Activated CD8-positive, alpha-beta memory T cell treated with anti-CD3 and anti-CD28 coated beads, Interleukin-2, amount 50 U/mL, for 24 hours (primary cell): ENCODE data around the gene MGA.

Experiments
- DNase-seq: peaks from one replicate; pipeline ENCODE4 v3.0.0-alpha.2; 2020; ENCODE audit errors: extremely low read depth

Gene MGA

DNA sequence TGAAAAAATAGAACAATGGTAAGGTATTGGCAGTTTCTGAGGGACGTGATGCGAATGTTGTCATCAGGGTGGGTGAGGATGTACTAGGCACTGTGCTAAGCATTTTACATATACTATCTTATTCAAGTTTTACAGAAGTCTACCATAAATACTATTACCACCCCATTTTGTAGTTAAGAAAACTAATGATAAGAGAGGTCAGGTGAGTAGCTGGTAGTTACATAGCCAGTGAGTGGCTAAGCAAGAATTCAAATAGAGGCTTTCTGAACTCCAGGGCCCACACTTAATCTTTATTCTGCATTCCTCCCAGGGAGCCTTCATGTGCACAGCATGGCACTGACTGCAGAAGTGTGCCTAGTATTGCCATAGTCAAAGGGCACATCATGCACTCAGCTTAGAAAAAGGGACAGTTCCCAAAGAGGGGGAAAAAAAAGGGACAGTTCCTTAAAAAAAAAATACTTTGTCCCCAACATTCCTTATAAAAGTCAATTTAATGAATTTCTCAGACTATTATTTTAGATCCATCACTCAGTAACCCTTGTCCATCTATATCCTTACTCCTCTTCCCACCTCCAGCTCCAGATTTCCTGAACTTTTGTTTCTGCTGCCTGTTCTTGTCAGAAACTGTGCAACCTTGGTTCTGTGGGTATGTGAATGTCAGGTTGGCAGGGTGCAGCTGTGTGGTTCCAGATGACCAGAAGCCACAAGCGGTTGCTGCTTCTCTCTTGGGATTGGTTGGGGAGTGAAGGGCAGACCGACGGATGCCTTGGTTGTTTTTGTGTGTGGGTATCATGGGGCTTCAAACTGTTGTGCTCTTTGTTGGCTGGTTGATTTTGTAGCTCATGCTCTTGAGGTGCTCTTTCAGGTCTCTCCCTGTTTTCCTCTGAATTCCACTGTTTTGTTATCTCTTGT, 122.4 kb downstream of the MGA start:
- no peak for DNase-seq

DNA sequence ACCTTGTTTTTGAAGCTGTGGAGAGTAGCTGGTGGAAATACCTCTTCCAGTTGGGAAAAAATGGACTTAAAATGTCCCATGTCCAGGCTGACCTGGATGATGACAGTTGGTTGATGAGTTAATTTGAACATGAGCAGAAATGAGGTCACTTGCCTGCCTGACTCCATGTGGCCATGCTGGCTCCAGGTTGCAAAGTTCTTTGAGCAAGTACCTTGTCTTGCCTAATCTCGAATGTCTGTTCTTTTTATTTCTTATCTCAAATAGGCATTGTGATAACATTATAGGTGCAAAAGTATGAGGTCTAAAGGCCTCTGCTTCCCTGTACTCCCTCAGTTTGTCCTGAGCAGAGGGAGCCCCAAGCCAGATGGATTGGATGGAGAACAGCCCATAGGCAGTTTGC, 123.1 kb downstream of the MGA start:
- no peak for DNase-seq

DNA sequence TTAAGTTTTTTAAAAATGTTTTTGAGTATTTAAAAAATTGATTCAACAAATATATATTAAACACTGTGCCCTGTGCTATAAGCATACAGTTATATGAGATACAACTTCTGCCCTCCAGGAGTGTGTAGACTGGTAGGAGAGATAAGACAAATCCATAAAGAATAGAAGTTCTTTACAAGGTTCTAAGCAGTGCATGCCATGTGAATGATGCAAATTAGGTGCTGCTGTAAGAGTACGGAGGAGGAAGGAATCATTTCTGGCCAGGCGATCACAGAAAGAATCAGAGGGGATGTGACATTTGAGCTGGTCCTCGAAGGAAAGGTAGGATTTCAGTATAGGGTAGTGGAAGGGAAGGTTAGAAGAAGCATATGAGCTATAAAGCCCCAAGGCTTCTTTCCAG, 128.1 kb downstream of the MGA start:
- no peak for DNase-seq

DNA sequence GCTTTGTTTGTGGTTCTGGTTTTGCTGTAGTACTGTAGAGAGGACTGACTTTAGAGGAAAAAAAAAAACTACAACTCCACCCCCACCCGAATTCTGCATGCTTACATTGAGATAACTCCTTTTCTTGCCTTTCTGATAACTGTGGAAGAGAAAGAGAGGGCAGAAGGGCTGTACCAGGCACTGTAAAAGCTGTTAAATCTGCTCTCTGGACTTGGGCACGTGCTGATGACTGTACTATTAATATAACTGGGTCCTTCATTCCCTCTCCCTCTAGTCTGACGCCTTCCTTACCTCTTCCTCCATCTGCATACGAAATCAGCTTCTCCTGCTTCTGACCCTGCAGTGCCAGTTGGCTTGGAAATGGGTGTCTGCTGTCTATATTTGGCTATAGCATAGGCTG, 129.0 kb downstream of the MGA start:
- no peak for DNase-seq

DNA sequence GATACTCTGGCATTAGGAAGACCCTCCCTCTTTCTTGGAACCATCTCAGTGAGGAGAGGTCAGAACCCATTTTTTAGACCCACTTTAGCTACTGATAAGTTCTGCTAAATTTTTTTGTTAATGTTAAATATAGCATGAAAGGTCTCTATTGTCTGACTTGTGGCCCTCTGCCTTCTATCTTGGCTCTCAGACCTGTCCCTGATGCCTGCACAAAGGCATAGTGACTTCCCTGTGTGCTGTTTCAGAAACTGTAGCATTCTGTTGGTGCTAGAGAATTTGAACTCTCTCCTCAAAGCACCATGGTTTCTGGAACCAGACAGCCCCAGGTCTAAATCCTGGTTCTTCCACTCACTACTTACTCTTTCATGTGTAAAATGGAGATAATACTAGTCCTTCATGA, 129.5 kb downstream of the MGA start:
- no peak for DNase-seq

DNA sequence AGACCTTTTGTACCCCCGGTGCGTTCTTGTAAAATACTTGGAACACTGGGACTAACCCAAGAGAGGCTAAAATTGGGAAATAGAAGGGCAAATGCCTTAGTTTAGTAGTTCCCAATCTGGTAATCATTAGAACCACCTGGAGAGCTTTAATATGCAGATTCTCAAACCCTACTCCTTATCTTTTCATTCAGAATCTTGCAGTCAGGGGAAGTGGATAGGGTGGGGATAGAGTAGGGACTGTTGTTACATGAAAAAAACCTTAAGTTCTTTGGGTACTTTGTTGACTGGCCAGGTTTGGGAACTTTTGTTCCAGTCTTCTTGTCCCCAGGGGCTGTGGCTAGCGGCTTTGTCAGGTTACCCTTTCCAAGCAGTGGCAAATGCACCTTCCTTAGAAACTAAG, 130.0 kb downstream of the MGA start:
- DNase-seq, result no peak

DNA sequence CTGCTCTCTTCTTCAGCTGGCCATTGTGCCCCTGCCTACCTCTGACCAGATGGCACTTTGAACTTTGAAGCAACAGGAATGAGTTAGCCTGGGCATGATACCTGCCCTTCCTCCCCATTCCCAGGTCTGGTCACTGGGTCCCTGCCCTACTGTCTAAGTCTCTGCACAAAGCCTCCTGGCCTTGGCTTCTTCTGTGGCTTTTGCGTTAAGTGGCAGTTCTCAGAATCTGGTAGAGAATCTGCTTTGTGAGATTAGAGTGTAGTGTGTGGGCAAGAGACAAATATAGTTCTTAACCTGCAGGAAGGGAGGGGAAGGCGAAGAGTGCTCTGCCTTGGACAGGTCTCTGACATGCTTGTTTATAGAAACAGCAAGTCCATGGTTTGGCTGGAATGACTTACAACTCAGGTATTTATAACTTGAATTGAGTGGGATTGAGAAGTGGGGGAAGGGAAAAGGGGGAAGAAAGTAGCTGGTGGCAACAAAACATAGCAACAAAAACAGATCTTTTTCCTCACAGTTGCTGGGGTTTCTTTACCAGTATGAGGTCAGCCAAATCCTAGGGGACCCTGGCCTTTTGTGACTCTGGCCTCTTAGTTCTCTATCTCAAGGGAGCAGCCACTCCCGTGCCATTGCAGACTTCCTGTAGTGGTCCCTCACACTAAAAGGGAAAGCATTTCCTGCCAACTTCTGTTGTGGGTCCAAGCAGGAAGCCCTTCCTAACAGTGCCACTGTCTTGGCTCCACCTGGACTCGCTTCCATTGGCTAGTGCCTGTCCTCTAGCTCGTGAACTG, 130.7 kb downstream of the MGA start:
- DNase-seq, result no peak

DNA sequence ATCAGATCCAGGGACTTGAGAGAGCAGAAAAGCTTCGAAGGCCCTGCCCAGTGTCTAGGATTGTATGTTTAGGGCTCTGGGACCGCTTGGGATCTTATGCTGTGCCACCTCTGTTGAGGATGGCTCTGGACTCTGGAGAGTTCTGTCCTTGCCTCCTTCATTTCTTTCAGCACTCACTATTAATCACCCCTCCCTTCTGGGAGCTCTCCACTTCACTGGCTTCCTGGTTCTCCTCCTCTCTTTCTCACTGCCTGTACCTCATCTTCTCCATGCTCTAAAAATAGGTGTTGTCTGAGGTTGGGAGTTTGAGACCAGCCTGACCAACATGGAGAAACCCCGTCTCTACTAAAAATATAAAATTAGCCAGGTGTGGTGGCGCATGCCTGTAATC, 131.3 kb downstream of the MGA start:
- no peak for DNase-seq

DNA sequence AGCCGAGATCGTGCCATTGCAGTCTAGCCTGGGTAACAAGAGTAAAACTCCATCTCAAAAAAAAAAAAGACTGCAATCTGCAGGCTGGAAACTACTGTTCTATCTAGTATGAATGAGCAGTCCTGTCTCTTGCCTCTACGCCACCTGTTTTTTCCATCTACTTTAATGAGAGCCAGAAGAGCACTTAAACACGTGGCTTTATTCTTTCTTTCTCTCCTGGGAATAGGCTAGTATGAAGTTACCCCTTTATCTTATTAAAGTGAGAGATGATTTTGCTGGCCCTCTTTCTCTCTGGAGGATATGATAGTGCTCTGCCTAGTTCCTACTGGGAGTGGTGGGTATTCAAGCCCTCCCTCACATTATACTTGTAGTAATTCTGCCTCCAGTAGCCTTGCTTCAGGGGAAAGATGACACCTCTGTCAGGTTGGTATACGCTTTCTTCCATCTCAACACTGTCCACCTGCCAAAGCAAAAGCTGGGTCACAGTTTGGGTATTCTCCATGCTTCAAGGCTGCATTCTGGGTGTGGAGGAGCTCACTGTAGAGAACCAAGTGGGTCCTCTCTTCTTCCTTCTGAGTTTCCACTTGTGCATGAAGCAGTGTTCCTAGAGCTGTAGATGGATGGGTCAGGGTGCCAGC, 131.9 kb downstream of the MGA start:
- no peak for DNase-seq

DNA sequence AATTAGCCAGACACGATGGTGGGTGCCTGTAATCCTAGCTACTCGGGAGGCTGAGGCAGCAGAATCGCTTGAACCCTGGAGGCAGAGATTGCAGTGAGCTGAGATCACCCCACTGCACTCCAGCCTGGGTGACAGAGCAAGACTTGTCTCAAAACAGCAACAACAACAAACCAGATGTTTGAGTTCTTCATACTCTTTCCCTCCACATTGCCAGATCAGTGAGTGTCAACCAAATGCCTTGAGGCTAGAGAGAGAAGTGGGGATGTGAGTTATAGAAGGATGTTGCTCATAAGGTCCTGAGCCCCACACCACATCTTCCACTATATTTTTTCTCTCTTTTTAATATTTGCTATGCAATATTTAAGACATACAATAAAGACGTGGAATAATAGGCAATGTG, 133.9 kb downstream of the MGA start:
- DNase-seq, result no peak

DNA sequence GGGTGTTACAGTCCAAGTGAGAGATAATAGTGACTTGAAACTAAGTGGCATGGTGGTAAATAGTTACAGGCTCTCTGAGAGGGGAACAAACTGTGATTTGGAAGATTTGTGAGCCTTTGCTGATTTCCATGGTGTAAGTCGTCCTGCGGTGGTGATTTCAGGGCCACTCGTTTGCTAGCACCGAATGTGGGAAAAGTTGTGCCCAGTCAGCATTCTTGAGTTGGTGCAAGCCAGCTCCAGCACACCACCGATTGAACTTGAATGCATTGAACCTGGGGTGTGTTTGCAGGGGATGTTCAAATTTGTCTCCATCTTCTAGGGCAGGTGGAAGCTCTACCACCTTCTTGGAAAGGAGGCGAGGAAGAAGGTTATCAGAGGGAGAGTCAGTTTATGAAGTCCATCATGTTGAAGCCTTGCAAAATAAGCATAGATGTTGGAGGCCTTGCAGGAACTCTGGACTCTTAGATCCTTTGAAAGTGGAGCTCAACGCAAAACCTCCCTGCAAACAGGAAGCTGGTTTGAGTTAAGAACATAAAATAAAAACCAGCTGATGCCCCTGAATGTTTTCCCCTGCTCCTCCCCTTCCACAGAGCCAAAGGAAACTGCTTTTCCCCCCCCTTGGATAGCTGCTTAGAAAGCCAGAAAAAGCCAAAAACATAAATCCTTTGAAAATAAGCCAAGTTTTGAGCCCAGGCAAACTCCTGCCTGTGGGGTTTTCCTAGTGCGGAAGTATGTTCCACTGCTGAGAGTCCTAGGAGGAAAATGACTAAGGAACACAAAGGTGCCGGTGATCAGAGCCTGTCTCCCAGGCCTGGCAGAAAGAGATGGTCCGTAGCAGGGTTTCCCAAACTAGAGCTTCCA, 136.0 kb downstream of the MGA start:
- DNase-seq, result no peak

DNA sequence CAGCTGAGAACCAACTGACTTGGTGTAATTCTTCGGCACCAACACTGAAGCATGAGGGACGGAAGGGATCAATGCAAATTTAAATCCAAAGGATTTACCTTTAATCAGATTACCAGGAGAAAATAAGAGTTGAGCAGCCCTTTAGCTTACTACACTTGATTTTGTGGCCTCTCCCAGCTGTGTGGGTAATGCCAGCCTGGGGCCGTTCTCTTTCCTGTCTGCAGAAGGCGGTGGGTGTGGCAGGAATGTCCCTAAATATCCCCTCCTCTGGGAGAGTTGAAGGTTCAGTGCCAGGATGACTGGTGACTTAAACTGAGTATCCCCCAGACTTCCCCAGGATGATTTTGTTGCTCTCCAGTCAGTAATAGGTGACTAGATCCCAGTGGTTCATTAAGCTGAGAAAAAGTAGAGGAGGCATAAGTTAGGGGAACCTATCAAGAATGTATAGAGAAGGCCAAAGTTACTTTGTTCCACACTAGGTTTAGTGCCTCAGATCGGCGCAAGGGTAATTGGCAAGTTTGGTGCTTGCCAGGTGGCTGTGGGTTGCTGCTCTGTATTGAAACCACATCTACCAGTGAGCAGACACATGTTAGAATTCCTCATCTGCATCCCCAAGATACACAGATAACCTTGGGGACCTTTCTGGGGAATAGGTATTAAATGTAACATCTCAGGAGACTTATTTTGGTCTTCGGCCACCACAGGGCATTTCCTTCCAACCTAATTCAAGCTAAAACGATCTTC, 137.2 kb downstream of the MGA start:
- DNase-seq, result no peak

DNA sequence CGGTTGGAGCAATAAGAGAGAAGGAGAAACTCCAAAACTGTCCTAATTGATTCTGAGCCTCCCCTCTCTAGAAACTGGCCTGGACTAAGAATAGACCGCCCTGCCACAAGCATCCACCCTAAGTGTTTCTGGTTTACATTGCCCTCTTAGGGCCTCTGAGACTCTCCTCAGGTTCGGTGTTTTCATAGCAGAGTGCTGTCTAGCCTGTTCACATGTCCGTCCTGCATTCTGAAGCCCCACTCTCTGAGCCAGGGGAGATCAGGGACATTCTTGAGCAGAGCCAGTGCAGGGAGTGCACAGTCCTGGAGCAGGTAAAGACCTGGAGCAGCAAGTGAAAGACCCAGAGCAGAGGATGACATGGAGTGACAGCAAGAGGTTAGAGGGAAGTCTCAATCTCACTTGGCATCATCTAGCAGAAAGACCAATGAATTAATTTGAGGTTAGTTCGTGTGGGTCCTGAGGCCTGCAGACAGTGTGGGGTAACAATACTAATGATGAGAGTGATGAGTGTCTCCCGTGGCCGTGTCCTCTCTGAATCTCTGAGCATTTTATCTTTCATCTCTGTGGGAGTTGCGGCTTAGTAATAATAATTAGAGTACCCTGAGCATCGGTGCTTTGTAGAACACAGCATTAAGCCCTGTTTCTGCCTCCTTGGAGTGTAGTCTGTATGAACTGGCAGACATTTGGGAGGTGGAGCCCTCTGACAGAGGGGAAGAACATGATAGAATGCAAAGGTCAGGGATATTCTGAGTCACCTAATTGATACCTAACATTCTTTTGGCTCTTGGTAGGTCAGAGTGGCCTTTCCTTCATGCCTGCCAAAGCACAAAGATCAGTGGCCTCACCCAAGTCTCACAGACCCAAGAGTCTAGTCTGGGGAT, 138.6 kb downstream of the MGA start:
- DNase-seq, result no peak

DNA sequence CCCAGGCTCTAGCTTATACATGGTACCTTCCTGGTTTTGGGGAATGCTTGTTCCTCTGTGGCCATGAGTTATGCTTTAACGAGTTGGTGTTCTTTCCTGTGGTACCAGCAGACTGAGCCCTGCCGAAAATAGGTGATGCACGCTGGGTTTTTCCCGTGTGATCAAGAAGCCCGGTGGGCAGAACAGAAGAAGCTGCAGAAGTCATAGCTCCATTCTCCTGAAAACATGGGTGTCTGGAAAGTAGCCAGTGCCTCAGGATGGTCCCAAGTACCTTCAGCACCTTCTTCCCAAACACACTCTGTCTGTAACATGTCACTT, 139.2 kb downstream of the MGA start:
- no peak for DNase-seq

DNA sequence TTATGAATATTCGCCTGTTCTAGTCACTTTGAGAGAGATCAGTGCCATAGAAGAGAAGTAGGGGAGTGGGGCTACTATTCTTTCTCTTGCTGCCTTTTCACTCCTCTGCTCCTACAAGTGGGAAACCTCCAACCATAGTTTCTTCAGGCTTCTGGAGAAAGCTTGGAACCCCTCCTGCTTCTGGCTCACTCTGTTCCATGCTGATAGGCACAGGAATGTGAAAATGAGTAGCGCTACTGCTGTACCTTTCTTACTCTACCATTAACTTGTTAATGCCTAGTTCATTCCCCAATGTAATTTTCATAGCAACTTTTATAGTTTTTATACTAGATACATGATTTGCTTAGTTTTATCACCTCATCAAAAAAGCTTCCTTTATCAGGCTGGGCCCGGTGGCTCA, 141.0 kb downstream of the MGA start:
- DNase-seq, result no peak

DNA sequence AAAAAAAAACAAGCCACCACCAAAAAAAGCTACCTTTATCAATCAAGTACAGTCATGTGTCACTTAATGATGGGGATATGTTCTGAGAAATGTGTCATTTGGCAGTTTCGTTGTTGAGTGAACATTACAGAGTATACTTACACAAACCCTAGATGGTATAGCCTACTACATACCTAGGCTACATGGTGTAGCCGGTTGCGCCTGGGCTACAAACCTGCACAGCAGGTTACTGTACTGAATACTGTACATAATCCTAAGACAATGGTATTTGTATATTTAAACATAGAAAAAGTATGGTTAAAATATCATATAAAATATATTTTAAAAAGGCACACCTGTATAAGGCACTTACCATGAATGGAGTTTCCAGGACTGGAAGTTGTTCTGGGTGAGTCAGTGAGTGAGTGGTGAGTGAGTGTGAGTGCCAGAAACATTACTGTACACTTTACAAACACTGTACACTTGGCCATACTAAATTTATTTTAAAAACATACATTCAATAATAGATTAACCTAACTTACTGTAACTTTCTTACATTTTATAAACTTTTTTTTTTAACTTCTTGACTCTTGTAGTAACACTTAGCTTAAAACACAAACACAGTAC, 141.7 kb downstream of the MGA start:
- DNase-seq, result no peak

DNA sequence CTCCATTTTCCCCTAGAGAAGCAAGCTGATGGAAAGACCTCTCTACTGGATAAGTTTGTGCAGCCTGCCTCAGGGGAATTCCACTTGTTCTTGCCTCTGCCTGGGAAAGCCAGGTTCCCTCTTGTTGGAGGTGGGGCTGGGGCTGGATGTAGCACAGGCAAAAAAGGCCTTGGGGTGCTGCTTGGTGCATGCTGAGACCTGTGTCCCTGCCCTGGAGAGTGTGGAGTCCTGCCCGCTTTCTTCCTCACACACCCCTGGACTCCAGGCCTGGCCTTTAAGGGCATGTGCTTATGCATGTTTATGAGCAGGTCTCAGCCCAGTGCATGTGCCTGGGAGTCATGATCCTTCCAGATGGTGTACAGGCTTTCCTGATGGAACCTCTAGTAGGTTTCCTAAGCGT, 144.2 kb downstream of the MGA start:
- DNase-seq, result no peak

DNA sequence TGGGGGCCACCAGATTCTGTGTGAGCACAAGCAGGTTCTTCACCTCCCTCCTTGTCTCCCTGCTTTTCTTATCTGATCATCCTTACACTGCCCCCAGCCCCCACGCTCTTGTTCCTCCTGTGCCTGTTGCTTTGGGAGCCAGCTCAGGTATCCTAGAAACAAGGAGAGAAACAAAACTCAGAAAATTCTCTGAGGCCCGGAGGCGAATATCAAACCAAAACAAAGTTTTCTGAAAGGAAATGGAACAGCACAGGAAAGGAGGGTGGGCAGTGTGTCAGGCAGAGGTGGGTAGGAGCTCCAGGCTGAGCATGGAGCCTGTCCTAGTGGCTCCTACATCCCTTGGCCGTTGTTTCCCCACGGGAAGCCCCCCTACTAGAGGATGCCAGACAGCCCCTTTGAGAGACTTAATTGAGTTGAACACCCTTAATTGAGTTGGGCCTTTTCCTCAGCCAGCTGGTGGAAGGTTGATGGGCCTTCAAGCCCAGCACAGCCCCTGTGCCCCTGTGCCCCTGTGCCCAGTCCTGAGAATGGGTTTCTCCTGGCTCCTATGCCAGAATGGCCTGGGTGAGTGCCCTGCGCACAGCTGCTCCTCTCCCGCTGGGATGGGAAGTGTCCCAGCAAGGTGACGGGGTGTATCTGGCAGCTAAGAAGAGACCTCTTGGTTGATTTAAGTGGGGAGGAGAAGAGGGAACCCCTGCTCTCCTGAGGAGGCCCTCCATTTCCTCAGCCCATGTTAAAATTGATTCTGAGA, 144.9 kb downstream of the MGA start:
- DNase-seq, result no peak

DNA sequence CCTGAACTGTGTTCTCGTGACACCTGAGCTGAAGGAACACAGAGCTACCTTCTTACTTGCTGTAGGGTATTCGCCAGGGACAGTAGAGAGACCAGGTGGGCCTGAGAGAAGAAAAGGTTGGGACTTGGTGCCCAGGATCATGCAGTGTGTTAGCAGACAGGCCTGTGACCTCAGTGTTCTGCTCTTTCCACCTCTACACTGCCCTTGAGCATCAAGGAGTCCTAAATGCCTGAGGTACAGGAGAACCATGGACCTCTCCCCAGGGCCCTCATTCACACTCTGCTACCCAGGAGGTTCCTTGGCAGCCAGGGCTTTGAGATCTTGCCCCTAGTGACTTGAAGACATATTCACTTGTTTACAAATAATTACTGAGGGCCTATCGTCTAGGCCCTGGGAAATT, 145.5 kb downstream of the MGA start:
- DNase-seq, result no peak
